H1 (cell line): ENCODE data around the gene ZRANB3. TPM values are rescaled to one million over a fixed set of nuclear protein-coding genes. Genes with fewer than 3 reads are reported as not detected.

Experiments used
- CHD2 ChIP-seq: IDR thresholded peaks from 2 replicates; pipeline ENCODE4 v1.6.1; 2012; ENCODE audit warnings: low read length, improper control_type of control experiment
- CREB1 ChIP-seq: IDR thresholded peaks from 2 replicates; pipeline ENCODE4 v1.6.1; 2012; ENCODE audit warnings: inconsistent platforms
- CTCF ChIP-seq, 3 experiments: IDR thresholded peaks; 1 replicate in 2 of 3; 2 replicates in 1 of 3; pipeline versions ENCODE4 v1.5.1 to v1.6.1; 2011; ENCODE audit warnings: low read length in 3 of 3, mild to moderate bottlenecking in 3 of 3, inconsistent platforms in 2 of 3, low read depth in 1 of 3, moderate library complexity in 1 of 3; ENCODE audit not compliant: insufficient read depth in 1 of 3; ENCODE audit errors: control extremely low read depth in 1 of 3
- EGR1 ChIP-seq: IDR thresholded peaks from 2 replicates; pipeline ENCODE4 v1.6.1; 2011; ENCODE audit warnings: low read depth, low read length, borderline replicate concordance
- RBBP5 ChIP-seq: IDR thresholded peaks from 2 replicates; pipeline ENCODE4 v1.7.1; 2012; ENCODE audit warnings: low read depth, mild to moderate bottlenecking, inconsistent platforms, low read length, moderate library complexity, borderline replicate concordance
- SUZ12 ChIP-seq: fragments of 200-600 bp; sonication (generic); IDR thresholded peaks from 2 replicates; pipeline ENCODE4 v1.6.1; 2012; ENCODE audit warnings: mild to moderate bottlenecking, inconsistent platforms, low read length, moderate library complexity, mixed read lengths
- polyA plus RNA-seq, 7 experiments: library from polyadenylated mRNA; depleted of rRNA in 3 of 7; stranded (reverse) in 5 of 7; unstranded in 2 of 7; fragments of >200 nt in 5 of 7; fragments of 200-250 nt in 2 of 7; gene quantifications; 1 replicate in 5 of 7; 2 replicates in 1 of 7; 4 replicates in 1 of 7; pipeline versions ENCODE4 v1.2.1 to v1.2.3, GENCODE V29; 2011 to 2013; ENCODE audit warnings: missing spikeins in 2 of 7, mixed read lengths in 2 of 7
- total RNA-seq: library from RNA; stranded (reverse); fragmentation: NEBNext Ultra II Directional; extraction: Animal tissue kit (Norgen Biotek cat#: 25700); gene quantifications from 2 replicates; pipeline ENCODE4 v1.2.1, GENCODE V29; 2021

Gene ZRANB3
- total and polyA plus RNA-seq, 2 of the 8 experiments (the other 6 are each of a cell fraction or from before 2014, with no cell fraction given), result 4.5 to 19.3 TPM

- TF ChIP-seq CTCF (IDR thresholded peaks at IDR 0.05; ENCODE audit: control extremely low read depth in 1 of 3, insufficient read depth in 1 of 3, low read depth in 1 of 3, low read length in 3 of 3), result no peak
- TF ChIP-seq CHD2, result no peak
- TF ChIP-seq EGR1, result no peak
- no peak for TF ChIP-seq SUZ12
- no peak for TF ChIP-seq CREB1
- no peak for TF ChIP-seq RBBP5
- TF ChIP-seq, all 59 proteins: peak for 0
Measured at GRCh38 chr2:135547311-135547710, 16.3 kb upstream of the ZRANB3 start (continued).
